ENCODE measurements around the gene XIRP2.

The XIRP2 gene, protein sequence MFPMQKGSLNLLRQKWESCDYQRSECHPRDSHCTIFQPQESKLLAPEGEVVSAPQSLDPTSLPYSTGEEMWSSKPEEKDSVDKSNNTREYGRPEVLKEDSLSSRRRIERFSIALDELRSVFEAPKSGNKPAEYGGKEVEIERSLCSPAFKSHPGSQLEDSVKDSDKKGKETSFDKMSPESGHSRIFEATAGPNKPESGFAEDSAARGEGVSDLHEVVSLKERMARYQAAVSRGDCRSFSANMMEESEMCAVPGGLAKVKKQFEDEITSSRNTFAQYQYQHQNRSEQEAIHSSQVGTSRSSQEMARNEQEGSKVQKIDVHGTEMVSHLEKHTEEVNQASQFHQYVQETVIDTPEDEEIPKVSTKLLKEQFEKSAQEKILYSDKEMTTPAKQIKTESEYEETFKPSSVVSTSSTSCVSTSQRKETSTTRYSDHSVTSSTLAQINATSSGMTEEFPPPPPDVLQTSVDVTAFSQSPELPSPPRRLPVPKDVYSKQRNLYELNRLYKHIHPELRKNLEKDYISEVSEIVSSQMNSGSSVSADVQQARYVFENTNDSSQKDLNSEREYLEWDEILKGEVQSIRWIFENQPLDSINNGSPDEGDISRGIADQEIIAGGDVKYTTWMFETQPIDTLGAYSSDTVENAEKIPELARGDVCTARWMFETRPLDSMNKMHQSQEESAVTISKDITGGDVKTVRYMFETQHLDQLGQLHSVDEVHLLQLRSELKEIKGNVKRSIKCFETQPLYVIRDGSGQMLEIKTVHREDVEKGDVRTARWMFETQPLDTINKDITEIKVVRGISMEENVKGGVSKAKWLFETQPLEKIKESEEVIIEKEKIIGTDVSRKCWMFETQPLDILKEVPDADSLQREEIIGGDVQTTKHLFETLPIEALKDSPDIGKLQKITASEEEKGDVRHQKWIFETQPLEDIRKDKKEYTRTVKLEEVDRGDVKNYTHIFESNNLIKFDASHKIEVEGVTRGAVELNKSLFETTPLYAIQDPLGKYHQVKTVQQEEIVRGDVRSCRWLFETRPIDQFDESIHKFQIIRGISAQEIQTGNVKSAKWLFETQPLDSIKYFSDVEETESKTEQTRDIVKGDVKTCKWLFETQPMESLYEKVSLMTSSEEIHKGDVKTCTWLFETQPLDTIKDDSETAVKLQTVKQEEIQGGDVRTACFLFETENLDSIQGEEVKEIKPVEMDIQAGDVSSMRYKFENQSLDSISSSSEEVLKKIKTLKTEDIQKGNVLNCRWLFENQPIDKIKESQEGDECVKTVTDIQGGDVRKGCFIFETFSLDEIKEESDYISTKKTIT (N-terminal part only)

DNA sequence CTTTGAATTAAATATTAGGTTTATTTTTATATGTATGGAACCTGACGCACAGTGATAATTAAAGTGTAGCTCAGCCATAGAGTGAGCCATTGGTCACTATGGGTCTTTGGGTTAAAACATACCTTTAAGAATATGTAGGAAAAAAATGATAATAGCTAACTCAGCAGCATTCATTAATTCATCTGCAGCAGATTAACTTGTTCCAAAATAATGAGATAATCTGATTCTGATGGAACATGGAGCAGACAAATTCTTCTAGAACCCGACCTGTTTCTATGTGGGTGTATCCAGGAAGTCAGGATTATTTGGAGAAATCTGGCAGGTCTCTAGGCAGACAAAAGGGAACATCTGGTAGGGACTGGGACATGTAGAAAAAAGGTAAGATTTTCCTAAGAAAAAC is at the start of gene XIRP2:
Gene XIRP2 (plus strand): TSS at position 301 of the 400 bp plus-strand sequence. CDS start 15,003 bp downstream, outside the sequence.
- no peak for DNase-seq

DNA sequence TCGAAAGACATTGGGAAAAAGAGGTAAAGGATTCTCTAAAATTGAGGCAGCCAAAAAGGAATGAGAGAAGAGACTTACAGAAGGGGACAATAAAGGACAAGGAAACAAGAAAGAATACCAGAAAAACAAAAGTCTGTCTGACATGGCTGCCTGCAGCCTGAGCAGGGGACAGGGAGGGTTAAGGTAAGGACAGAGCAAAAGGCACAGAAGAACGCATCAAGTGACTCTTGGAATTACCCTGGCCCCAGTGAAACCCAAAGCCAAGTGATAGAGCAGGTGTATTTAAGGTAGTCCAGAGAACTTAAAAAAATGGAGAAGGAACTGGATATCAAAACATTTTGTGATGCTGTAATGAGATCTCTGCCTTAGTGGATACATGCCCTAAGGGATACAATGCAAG is 47.1 kb upstream of the XIRP2 start:
- DNase-seq, result no peak

DNA sequence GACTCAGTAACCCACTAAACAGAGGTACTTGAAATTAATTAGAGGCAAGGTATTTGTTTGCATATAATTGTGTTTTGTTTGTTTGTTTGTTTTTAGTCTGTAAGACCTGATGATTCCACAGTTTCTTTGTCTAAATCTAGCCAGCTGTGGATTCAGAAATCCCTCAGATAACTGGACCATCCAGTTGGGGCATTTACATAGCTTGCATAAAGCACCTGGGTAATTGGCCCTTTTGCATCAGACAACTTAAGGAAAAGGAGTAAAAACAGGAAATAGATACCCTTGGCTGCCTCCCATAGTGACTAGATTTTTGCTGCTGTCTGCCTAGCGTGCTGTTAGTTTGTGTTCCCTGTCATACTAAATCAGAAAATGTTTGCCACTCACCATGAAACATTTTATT is 46.6 kb upstream of the XIRP2 start:
- no peak for DNase-seq

DNA sequence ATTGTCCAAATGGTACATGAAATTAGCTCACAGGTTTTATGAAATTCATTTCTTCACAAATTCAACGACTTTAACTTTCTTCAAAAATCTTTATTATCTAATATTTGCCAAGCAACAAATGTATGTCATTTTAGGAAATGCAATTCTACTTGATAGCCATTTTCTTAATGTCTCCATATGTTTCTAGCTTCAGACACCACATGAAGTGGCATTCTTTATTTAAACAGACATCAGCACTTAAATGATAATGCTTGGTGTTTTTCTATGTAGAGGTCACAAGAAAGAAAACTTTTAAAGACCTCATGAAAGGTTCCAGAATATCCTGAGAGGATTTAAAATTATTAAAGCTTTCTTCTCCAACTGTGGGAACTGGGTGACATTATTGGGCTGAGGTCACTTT is 44.2 kb upstream of the XIRP2 start:
- DNase-seq, result no peak

DNA sequence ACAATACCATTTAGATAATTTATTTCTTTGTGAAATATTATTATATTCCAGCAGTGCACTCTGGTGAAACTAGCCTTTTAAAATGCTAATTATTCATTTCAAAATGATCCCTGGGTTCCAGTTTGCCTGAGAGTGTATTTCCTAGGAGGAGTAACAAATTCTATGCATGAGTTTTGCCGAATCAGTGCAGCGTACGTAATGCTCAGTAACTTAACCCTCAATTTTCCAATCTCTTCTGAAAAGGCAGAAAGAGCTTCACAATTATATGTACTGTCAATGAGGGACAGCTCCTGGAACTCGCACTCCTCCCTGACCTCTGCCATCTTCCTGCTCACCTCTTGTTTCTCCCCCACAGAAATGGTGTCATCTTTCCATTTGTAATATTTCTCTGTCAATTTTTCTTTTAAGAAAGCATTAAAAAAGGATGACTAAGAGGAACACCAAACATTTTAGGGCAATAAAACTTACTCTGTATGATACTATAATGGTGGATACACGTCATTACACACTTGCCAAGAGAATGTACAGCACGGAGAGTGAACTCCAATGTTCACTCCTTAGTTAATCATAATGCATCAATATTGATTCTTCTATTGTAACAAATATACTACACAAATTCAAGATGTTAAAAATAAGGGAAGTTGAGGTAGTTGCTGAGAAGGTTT is 25.7 kb upstream of the XIRP2 start:
- DNase-seq, result no peak

DNA sequence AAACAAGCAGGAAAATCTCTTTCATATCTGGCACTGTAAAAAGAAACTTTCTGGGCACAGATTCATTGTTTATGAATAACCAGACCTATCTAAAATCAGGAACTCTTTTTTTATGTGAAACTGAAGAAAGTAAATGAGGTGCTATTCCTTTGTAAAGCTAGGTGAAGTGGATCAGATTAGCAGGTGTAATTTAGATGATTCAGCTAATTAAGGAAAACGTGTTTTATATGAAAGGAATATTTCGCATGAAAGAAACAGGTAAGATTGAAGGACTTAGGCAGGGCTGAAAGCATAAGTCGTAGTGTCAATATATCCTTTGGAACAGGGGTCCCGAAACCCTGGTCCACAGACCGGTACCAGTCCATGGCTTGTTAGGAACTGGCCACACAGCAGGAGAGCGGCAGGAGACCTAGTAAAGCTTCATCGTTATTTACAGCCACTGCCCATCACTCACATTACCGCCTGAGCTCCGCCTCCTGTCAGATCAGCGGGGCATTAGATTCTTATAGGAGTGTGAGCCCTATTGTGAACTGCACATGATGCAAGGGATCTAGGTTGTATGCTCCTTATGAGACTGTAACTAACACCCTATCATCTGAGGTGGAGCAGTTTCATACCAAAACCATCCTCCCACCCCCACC is 20.3 kb upstream of the XIRP2 start:
- no peak for DNase-seq

DNA sequence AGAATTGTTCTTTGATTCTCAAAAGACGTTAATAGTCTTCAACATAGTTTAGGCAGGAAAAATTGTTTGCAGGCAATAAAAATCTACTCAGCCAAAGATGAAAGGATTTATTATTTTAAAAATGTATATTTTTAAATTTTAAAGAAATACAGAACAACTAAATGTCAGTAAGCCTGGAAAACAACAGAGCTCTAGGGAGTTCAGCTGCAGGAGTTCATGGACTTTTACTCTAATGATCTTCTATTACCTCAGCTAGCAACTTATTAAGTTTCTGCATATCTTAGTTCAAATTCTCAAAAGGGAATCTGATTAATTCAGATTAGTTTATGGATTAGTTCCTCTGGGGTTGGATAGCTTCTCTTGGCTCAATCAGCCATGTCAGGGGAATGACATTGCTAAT is 17.9 kb upstream of the XIRP2 start:
- DNase-seq, result no peak

DNA sequence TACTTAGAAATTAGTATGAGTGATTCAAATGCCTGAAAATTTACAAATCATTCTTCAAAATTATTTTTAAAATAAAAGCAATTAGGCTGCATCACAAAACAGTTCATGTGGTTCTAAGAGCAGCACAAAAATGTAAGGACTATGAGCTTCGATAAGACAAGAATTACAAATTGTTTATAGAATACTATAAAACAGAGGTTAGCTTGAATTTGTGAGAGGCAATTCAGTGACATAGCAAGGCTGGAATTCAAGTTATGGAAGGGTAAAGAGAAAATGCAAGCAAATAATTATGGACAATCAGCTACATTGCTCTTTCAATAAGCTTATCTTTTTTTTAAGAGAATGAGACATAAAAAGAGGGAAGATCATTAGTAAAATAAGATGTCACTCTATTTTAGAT is 7.1 kb upstream of the XIRP2 start:
- no peak for DNase-seq

DNA sequence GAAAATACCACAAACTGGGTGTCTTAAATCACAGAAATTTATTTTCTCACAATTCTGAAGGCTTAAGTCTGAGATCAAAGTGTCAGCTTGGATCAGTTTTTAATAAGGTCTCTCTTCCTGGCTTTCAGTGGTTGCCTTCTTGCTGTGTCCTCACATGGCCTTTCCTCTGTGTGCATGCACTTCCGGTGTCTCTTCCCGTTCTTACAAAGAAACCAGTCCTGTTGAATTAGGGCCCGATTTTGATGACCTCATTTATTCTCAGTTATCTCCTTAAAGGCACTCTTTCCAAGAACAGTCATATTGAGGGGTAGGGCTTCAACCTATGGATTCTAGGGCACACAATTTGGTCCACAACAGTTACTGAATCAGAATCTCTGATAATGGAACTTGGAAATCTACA is 5.4 kb upstream of the XIRP2 start:
- no peak for DNase-seq

DNA sequence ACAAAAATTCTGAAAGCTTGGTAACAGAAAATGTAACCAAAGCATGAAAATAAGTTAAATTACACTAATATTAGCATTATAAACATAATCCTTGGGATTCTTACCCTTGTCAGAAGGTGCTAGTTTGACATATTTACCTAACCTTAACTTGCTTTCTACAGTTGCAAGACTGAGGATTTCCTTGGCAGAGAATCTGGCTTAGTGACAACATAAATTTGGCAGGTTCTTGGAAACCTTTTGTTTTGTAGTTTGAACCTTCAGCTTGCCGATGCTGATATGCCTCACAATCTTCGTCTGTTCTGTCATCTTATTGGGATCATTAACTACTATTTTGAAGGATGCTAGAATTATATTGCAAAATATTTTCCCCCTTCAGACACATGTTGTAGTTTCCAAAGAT is 3.4 kb downstream of the XIRP2 start:
- DNase-seq, result no peak

DNA sequence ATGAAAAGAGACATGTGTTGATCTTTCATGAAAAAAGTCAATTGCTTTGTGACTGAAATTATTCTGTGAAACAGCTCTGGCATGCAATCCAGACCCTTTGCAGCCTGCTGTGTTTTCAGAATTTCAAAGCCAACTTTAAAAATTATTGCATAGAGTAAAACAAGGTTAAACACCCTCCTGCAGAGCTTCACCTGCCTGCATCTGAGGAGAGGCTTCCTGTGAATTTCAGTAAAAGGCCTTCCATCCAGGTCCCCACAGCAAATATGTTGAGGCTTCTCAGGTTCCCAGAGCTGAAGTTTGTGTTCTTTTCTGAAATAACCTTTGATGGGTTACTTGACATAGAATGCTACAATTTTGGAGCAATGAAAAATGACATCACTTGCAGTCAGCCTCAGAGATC is 4.1 kb downstream of the XIRP2 start:
- no peak for DNase-seq

DNA sequence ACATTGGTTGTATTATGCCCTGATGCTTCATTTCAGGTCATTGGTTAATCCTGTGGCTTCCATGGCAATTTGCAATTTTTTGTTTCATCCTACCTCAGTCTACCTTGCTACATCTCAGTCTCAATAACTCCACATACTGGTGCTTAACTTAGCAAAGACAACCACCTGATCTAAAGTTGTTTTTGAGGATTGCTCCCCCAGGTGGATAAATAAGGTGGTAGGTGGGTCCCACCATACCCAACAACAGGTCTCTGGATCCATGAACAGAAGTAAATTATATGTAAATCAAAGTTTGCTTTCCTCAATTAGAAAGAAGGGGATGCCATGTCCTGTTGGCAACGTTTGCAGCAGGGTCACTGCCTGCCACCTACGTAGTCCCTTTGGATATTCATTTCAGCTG is 7.0 kb downstream of the XIRP2 start:
- no peak for DNase-seq

DNA sequence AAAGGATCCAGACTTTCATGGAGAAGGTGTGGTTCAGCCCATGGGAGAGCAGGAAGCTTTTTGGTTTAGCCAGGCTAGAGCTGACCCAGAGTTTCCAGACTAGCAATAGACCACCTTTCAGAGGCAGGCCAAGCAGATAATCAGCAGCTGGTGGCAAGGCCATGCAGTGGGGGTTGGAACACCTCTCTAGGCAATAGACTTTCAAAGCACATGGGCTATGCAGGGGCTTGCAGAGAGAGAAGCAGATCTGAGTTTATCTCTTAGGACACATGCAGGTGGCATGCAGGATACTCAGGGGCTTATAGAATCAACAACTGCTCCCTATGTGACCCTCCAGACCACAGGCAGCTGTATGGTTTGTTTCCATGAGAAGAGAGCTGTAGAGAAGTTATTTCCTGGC is 9.4 kb downstream of the XIRP2 start:
- no peak for DNase-seq

DNA sequence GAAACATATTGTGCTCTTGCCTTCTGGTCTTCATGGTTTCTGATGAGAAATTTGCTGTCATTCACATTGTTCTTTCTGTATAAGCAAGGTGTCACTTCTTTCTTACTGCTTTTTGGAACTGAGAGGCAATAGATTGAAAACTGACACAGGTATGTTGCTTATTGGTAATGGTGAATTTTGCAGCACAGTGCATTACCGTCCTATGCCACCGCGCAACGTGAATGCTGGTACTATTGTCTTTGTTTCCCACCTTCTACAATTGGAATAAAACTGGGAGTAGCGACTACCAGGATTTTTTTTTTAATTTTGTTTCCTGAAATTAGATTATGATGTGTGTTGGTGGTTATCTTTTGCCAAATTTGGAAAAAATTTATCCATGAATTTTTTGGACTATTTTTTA is 11.4 kb downstream of the XIRP2 start:
- DNase-seq, result no peak

DNA sequence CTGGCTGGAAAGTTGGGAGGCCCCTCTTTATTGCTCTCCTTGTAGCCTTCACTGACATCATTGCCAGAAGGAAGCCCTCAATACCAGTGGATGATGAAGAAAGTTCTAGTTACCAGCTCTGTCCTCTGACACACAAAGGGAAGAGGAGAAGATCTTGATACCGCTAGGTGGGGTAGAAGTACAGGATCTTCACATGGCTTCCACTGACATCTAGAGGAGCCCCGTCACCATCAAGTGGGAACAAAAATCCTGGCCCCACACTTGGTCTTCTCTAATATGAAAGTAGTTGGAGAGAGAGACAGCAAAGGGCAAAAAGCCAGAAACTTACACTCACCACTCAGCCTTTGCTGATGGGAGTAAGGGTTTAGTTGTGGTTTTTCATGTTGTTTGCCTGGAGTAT is 12.4 kb downstream of the XIRP2 start:
- no peak for DNase-seq

DNA sequence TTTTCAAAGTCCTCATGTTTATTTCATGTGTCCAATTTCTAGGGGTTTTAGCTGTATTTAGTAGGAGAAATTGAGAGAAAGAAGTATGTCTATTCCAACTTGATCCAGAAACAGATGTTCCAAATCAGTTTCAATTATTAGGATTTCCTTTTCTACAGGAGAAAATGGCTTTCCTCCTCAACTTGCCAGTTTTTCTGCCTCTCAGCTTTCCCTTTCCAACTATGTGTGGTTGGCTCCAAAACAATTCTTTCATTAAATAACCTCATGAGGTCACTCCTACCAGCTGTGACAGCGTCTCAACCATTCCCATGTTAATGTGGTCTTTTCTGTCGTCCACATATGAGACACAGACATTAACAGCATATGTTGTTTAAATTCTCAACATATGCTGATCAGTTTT is 13.1 kb downstream of the XIRP2 start:
- DNase-seq, result no peak

DNA sequence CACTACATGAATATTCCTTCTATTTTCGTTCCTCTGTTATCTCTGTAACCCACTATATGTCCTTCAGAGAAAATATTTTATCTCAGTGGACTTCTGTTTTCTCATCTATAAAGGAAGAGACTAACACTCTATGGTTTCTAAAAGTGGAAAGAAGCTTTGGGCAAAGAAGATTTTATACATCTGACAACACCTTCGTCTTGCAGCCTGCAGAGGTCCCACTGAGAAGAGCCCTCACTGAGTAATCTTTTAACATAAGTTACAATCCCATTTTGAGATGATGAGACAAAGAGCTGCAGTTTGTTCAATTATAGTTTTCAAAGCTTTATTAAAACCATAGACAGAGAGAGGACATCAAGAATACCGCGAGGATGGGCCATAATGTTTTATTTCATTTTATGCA is 28.7 kb downstream of the XIRP2 start:
- no peak for DNase-seq

DNA sequence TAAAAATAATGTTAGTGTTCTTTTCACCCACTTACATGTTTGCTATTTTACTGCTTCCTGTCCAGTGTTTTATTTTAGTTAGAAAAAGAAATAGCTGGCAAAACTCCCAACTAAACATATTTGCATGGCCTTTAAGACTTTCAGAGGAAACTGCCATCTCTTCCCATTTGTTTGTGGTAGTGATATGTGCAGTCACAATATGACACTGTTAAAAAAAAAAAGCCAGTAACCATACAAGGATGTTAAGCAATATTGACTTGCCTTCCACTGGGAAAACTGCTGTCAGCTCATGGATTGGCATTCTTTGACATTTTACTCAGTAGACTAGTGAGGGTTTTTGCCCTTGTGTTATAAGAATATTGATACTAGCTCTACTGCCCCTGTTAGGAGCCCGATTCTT is 29.1 kb downstream of the XIRP2 start:
- no peak for DNase-seq

DNA sequence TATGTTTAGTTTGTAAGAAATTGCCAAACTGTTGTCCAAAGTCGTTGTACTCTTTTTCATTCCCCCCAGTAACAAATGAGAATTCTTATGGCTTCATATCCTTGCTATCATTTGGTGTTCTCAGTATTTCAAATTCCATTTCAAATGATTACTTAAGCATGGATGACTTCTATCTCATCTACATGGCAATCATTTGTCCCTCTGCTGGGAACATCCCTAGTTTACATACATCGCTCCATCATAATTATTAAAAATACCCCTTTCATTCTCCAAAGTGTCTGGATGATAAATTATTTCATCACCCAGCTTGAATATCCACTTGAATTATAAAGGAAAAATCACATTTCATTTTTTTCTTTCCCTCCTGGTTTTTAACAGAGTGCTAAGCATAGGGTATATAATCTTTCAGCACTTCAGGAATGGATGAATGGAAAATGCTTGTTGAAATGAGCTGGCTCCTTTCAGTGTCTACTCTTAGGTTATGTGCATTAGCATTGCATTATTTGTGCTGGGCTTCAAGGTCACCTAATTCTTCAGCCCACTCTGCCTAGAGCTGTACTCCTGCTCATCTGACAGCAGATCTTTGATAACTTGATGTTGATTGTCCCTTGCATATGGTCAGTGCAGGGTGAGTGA is 33.1 kb downstream of the XIRP2 start:
- DNase-seq, result no peak

DNA sequence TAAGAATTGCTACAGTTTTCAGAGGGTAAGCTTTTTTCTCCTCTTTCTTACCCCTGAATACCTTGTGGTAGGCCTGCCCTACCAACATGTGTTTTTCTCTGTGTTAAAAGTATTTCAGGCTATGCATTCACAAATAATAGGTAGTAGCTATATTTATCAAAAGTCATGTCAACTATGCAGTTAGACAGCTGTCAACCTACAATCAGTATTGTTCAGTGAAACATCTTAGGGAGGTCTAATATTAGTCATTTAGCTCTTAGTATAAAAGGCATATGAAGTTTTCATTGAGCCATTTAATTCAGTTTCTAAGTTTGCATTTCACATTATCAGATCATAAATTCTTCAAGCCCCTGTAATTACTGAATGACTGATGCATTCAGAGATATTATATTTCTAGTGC is 36.7 kb downstream of the XIRP2 start:
- DNase-seq, result no peak

DNA sequence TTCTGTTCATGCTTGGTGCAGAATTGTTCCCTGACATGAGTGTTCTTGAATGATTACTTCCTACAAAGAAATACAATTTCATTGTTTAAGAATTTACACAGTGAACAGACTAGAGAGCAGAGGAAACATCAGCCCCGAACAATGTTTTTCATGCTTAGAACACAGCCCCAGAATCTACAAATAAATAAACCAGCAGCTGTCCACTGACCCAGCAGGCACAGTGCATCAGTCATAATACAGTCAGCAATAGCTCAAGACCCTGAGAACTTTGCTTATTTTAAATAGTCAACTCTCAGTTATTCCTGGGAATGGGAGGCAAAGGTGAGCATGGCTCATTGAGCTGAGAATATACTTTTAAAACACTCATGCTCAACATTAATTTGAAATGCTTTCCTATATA is 38.4 kb downstream of the XIRP2 start:
- DNase-seq, result no peak

DNA sequence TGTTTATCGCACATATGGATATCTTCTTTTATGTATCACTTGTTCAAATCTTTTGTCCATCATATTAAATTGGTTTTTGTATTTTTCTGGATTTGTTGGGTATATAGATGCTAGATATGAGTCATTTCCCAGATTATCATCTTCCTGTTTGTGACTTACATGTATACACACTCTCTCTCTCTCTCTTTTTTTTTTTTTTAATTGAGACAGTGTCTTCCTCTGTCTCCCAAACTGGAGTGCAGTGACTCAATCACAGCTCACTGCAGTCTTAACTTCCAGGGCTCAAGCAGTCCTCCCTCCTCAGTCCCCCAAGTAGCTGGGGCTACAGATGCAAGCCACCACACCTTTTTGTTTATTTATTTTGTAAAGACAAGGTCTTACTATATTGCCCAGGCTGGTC is 43.8 kb downstream of the XIRP2 start:
- no peak for DNase-seq
